Measurements from ENCODE around the gene SVOP.

SVOP gene

GRCh38 chr12:108928695-108929094 is 92.2 kb downstream of the SVOP start:
- DNase-seq: no peak

DNA sequence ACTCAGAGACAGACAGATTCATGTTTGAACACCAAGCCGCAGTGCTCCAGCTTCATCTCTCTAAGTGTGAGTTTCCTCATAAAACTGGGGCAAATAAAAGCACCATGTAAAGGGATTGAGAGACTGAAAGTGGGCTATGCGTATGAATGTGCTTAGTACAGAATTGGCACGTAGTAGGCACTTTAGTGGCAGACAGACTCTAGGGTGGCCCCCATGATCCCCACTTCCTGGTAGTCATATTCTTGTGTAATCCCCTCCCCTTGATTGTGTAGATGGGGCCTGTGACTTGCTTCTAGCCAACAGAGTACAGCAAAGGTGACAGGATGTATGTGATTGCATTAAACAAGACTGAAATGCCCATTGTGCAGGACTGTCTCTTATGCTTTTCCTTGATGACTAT is 98.0 kb downstream of the SVOP start:
- no peak for DNase-seq

DNA sequence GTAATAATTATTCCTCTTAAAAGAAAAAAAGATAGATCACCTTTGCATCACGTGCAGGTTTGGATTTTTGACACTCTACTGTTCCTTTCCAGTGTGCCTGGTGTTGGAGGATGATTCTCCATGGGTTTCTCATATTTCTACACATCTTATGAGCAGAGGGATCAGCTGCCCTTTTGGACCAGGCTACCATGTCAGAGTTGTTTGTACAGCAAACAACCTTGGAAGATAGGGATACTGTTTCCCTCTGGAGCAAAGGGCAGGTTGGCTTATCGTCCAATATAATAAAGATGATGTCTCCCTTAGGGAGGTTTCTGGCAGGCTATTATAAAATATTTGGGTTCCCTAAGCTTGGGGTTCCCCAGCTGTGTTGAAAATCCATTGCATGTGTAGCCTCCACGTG is 98.9 kb downstream of the SVOP start:
- DNase-seq: no peak

GRCh38 chr12:108918960-108919642 is 101.8 kb downstream of the SVOP start:
- no peak for DNase-seq

DNA sequence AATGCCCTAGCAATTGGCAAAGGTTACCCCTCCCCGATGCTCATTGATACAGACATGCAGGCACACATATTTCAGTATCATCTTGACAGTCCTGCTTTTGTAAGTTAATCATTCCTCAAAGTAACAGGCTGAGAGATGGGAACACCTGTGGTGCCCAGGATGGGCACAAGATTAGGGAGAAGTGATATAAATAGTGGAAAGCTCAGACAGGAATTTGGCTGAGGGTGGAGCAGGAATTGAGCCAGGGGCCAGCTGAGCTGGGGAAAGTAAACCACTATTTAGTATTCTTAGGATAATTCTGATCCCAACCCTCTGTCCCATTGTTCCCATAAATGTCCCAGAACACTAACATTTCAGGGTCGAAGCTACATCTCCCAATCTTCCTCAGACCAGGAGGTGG is 102.7 kb downstream of the SVOP start:
- DNase-seq: no peak

- no peak for DNase-seq
Observed at GRCh38 chr12:108916336-108916735, 104.5 kb downstream of the SVOP start.

DNA sequence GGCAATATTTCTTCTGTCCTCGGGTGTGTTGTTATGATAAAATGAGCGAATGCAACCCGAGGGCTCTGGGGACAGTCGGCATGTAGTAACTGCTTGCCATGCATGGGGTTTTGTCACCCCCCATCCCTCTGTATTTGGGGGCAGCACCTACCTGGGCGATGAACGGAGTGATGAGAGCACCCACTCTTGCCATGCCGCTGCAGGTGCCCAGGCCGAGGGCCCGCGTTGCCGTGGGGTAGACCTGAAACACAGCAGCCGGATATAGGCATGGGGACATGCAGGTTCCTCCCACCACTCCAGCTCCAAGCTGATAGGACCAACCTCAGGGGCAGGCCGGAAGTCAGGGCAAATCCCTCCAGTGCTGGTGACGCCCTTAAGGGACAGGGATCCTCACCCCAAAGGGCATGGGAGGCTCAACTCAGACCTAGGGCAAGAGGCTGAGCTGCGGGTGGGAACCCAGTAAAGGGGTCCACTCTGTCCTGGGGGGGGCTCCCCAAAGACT is 105.2 kb downstream of the SVOP start:
- DNase-seq: no peak

GRCh38 chr12:108914121-108914531 is 106.7 kb downstream of the SVOP start:
- DNase-seq: no peak

DNA sequence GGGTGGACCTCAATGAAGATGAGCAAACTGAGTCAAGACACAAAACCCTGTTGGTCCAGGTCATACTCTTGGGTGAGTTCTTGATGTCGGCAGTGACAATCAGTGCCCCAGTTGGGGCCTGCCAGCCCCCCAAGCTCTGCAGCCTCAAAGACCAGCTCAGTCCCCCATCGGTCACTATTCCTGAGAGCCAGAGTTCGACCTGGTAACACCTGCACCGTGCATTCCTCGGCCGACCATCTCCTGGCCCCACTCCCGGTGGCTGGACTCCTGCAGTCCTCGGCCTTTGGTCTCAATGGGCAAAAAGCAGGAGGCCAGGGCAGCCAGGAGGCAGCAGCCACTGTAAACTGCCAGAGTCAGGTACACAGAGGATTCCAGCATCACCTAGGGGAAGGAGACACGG is 108.5 kb downstream of the SVOP start:
- no peak for DNase-seq

DNA sequence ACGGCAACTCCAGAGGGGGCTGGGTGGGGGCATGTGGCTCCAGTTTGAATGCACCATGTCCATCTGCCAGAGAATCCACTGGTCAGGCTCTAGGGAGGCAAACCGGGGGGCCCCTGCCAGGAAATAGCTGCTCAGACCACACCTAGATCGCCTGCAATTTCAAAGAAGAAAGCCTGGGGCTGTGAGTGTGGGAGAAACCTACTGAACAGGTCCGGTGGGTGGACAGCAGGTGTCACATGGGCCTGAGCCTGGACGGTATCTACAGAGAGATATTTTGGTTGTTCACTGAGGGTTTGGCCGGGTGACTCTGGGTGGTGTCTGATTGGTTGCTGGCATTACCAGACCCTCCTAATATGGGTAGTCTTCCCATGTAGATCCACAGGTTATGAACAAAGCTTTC is 109.0 kb downstream of the SVOP start:
- DNase-seq: no peak

DNA sequence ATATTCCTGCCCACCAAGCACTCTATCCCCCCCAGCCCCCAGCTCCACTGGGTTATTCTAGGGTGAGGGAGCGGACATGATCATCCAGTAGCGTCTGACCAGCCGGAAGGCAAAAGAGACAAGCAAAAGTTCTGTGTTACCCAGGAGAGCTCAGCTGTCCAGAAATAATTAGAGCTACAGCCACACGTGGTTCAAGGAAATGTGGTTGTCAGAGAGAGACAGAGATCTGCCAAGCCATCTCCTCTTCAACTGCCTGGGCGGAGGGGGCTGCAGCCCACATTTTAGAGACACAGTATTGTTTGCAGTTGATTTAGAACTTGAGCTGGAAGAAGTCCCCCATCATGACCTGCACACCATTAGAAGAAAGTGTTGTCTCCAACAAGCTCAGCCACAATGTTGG is 110.5 kb downstream of the SVOP start:
- DNase-seq: no peak

DNA sequence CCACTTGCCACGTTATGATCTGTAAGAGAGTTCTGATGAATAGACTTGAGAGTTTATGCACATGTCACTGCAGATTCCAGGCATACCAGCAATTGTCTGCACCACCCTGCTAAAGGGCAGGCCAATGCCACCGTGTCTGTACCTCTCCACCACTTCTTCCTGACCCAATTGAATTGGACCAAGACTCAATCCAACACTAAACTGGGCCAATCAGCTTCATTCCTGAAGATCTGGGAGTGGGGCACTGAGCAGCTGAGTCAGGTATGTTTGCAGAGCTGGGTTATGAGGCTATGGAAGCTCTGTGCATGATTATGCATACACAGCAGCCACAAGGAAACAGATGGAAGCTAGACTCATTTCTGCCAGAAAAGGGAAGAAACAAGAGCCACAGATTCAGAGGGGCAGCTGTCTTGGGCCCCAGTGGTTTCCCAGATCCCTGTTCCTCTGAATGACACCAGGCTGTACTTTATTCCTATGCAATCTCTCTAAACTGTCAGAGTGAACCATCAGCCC is 113.0 kb downstream of the SVOP start:
- DNase-seq: no peak

DNA sequence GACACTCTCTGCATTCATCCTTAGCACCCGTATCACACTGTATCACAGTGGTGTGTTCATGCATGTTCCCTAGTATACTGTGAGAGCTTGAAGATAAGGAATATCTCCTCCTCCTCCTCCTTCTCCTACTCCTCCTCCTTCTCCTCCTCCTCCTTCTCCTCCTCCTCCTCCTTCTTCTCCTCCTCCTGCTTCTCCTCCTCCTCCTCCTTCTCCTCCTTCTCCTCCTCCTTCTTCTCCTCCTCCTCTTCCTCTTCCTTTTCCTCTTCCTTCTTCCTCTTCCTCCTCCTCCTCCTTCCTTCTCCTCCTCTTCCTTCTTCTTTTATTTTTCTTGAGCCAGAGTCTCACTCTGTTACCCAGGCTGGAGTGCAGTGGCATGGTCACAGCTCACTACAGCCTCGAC is 113.9 kb downstream of the SVOP start:
- no peak for DNase-seq

DNA sequence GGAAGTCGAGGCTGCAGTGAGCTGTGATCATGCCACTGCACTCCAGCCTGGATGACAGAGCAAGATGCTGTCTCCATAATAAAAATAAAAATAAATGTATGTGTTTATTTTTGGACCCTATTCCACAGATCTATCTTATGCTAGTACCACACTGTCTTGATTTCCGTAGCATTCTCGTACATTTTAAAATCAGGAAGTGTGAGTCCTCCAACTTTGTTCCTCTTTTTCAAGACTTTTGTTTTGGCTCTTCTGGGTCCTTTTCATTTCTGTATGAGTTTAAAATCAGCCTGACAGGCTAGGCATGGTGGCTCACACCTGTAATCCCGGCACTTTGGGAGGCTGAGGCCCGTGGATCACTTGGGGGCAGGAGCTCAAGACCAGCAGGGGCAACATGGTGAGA is 115.1 kb downstream of the SVOP start:
- no peak for DNase-seq

- DNase-seq: no peak
Observed at GRCh38 chr12:108899145-108899544, 121.7 kb downstream of the SVOP start.

DNA sequence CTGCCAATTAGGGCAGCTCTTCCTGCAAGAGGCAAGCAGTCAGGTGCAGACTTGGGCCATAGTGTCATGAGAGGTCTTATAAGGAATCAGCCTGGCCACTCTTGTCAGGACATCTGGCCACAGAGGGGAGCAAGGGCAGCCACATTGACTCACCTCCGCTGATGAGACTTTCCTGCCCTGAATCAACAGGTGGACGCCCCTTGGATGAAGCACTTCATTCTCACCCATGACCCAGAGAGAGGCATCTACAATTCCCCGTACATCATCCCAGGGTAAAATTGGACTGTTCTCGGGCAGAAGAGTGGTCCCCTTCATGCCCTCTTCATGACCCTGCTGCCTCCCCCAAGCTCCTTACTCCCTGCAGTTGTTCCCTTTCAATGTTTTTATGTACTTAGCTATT is 124.1 kb downstream of the SVOP start:
- no peak for DNase-seq

DNA sequence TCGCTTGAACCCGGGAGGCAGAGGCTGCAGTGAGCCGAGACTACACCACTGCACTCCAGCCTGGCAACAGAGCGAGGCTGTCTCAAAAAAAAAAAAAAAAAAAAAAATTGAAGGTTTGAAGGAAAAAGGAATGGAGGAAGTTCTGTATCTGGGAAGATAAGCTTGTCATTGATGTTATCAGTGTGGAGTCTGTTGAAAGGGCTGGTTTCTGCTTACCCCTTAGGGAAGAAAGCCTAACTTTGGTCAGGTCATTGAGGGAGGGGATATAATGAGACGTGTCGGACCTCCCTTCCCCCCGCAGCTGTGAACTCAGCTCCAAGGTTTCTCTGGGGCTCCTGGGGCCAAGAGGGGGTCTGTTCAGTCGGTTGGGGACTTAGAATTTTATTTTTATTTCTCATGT is 124.5 kb downstream of the SVOP start:
- no peak for DNase-seq

DNA sequence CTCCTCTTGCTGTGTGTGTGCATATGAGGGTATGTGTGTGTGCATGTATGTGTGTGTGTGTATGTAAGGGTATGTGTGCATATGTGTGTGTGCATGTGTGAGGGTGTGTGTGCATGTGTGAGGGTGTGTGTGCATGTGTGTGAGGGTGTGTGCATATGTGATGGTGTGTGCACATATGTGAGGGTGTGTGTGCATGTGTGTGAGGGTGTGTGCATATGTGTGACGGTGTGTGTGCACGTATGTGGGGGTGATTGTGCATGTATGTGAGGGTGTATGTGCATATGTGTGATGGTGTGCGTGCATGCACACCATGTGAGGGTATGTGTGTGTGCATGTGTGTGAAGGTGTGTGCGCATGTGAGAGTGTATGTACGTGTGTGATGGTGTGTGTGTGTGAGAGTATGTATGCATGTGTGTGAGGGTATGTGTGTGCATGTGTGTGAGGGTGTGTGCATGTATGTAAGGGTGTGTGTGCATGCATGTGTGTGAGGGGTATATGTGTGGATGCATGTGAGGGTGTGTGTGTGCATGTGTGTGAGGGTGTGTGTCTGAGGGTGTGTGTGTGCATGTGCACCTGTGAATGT is 125.6 kb downstream of the SVOP start:
- DNase-seq: no peak

DNA sequence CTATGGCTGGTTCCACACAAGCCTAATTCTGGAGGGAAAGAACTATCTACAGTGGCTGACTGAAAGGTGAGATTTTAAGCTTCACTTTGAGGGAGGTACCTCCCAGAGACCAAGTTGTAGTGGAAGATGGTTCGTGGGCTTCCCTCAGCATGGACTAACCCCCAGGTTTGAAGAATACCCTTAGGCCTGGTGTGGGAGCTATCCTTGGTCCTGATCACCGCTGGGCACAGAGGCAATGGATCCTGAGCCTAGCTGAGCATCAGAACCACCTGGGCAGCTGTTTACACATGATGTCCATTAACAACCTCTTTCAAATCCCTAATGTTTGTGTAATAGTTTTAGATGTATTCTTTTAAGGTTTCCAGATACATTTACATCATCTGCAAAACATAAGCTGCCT is 130.7 kb downstream of the SVOP start:
- no peak for DNase-seq

- DNase-seq: no peak
Observed at GRCh38 chr12:108888031-108888430, 132.8 kb downstream of the SVOP start.

DNA sequence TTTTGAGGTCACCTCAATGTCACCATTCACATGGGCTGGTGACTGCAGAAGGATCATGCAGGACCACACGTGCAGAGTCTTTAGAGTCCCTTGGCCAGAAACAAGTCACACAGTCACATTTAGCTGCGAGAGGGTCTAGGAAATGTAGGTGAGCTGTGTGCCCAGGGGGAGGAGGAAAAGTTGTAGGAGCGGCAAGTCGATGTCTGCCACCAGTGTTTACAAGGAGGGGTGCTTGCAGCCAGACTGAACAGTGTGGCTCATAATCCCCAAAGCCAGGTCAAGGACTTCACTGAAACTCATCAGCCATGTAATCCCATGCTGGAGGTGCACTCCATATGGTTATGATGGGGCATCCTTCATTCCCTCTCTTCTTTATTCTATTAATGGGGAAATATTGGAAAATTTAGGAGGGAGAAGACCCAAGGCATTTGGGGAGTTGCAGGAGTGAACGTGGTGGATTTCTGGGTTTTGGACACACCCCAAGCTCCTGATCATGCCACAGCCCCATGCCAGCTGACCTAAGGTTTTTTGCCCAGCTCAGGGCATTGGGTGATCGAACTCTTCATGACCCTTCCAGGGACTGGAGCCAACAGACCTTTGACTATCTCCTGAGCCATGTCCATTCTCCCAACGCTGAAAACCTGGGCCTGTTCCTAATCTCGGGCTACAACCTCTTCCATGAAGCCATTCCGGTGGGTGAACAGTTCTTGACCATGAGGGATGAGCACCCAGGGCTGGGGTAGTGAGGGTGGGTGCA is 133.8 kb downstream of the SVOP start:
- DNase-seq: no peak

DNA sequence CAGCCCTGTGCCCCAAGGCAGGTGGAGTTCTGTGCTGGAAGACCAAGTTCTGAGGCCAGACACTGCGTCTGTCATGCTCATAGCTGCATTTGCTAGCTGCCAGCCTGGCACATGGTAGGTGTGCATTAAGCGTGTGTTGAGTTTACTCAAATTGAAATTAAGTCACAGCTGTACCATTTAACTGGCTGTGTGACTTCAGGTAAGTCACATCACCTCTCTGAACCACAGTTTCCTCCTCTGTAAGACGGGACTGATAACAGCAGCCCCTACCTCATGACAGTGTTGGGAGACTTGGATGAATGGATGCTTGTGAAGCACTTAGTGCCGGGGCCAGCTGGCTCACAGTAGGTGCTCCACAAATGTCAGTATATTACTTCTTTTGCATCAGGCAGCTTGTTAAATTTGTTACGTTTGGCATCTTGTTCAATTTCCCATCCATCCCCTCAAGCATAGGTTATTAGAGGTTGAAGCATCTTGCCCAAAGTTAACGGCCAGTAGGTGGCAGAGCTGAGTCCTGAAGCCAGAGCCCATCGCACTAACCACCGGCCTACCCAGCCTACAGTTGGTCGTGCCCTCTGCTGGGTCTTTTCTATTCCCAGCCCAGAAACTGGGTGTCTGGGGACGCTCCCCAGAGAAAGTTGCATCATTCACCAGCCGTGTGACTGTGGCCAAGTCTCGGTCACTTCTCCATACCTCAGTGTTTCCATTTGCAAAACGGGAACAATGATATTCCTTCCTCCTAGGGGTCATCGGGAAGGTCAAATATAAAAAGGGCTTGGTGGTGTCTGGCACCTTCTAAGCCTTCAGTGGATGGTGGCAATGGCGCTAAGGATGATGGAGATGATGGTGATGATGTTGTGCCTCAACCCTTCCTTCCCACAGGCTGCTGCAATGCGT is 136.5 kb downstream of the SVOP start:
- DNase-seq: peak; percentile 81

DNA sequence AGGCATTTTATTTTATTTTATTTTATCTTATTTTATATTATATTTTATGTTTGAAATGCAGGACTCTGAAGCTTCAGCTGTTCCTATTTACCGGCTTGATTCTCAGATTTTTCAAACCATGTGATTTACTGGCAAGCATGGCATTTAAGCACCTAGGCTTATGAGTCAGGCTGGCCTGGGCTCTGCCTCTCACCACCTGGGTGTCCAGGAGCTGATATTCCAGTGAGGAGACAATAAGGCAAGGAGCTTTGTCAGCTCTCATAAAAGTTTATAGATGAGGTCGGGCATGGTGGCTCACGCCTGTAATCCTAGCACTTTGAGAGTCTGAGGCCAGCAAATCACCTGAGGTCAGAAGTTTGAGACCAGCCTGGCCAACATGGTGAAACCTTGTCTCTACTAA is 138.9 kb downstream of the SVOP start:
- no peak for DNase-seq

Measured in activated CD8-positive, alpha-beta memory T cell treated with anti-CD3 and anti-CD28 coated beads, Interleukin-2, amount 50 U/mL, for 48 hours (primary cell).